ENCODE measurements around the gene RUNX3.

The RUNX3 gene

GRCh38 chr1:24928689-24929397 is 1.2 kb downstream of the RUNX3 start:
- DNase-seq = no peak

GRCh38 chr1:24927988-24928688 is 1.9 kb downstream of the RUNX3 start:
- DNase-seq = no peak

GRCh38 chr1:24927473-24927872 is 2.6 kb downstream of the RUNX3 start:
- DNase-seq = no peak

DNA sequence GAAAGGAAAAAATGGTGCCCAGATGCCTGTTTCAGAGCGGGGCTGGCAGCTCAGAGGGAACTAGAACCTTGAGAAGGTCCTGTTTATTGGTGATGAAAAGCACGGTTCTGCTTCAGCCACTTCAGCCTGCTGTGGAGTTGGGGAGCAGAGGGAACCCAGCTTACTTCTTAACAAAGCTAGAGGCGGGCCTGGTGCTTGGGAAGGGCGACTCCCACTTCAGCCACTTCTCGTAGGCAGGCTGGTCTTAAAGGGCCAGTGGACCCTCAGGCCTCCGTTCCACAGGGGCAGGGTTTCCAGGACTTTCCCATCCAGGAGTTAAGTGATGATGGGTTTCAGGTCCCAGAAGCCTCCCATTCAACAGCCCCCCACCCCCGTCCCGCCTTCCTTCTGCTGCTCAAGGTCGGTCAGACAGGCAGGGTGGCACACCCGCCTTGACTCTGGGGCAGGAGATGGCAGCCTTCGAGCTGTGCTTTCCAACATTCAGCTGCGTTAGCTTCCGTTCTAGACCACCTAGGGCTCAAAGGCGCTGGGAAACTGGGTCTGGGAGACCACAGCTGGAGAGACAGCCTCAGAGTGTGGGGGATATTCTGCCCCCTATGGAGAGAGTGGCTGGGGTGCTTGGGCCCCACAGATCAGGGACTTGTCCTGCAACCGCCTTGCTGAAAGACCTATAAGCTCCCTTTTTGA is 3.4 kb downstream of the RUNX3 start:
- no peak for DNase-seq

DNA sequence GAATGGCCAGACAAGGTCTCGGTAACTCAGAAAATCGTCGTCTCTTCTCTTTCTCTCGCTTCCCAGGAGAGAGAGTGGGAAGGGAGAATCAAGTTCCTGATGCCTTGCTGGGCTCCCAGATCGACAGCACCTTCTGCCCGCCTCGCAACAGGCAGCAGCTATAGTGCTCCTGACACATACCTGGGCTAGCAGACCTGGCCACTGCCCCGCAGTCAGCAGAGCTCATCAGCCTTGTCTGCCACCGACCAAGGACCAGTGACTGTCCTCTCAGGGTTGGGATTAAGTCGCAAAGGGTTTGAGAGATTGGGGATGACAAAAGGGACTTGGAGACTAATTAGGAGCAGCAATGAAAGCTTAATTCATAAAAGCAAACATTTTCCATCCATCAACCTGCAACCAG is 4.1 kb downstream of the RUNX3 start:
- no peak for DNase-seq

- DNase-seq = no peak
Observed at GRCh38 chr1:24925082-24925779, 4.8 kb downstream of the RUNX3 start.

GRCh38 chr1:24923485-24924113 is 6.5 kb downstream of the RUNX3 start:
- no peak for DNase-seq

DNA sequence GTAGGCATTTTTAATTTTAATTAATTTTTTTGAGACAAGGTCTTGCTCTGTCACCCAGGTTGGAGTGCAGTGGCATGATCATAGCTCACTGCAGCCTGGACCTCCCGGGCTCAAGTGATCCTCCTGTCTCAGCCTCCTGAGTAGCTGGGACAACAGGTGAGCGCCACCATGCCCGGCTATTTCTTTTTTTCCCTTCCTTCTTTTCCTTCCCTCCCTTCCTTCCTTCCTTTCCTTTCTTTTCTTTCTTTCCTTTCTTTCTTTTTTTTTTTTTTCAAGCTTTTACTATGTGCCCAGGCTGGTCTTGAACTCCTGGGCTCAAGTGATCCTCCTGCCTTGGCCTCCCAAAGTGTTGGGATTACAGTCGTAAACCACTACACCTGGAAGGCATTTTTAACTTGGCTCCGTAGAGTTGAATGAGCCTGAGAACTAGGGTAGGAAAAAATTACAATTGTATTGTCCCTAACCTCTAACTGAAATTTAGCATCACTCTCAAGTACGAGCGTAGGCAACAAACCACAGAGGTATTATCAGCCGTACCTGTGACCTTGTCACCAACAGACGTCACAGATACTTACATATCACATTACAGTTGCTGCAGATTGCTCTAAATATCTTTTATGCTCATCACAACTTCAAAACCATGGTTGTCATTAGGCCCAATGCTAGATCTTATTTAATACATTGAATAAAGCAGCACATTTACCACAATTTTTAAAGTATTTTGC is 8.0 kb downstream of the RUNX3 start:
- DNase-seq = no peak

DNA sequence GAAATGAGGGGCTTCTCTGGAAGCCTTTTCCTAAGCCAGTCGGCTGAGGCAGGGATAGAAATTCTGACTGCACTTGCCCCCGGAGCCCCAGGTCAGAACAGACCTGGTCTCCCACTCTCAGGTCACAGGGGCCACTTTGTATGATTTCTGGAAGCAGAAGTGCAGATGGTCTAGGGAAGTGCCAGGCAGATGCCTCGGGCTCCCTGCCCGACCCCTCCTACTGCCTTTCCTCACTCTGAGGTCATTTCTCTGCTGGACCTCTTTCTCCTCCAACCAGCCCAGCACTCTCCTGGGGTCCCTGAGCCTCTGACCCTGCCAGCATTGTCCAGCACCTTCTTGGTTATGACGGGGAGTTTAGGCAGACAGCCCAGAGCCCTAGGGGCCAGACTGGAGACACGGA is 8.7 kb downstream of the RUNX3 start:
- DNase-seq = no peak

- DNase-seq = no peak
Observed at GRCh38 chr1:24920533-24920925, 9.5 kb downstream of the RUNX3 start.

DNA sequence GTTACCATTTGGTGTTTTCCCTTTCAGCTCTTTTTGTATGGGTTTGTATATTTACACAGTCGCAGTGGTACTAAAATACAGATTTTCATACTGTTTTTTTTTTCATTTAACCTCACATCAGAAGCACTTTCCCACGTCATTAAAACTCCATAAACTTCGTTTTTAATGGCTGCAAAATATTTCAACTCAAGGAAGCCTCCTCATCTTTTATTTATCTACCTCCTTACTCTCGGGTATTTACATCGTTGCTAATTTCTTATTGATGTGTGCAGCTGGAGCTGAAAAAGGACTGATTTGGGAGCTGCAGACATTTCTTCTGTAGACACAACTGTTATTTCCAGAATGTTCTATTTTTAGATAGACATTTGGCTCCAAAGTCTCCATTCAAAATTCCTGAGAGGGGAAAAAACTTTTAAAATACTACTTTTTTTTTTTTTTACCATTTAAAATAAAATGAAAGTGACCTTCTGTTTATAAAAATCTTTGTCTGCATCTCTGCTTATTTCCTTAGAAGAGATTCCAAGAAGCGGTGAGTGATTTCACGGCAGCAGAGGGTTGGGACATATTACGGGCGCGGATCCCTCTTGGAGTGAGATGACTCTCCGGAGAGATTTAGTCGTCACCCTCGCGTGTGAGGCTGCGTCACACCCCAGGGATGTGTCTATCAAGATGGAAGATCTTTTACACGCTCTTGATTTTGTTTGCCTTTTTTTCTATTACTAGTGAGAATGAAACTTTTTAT is 10.1 kb downstream of the RUNX3 start:
- no peak for DNase-seq

- DNase-seq = no peak
Observed at GRCh38 chr1:24918995-24919605, 11.0 kb downstream of the RUNX3 start.

- DNase-seq = no peak
Observed at GRCh38 chr1:24918370-24918769, 11.7 kb downstream of the RUNX3 start.

- DNase-seq = no peak
Observed at GRCh38 chr1:24917327-24918074, 12.6 kb downstream of the RUNX3 start.

- DNase-seq = no peak
Observed at GRCh38 chr1:24915816-24916602, 14.1 kb downstream of the RUNX3 start.

- no peak for DNase-seq
Observed at GRCh38 chr1:24914226-24915069, 15.6 kb downstream of the RUNX3 start.

DNA sequence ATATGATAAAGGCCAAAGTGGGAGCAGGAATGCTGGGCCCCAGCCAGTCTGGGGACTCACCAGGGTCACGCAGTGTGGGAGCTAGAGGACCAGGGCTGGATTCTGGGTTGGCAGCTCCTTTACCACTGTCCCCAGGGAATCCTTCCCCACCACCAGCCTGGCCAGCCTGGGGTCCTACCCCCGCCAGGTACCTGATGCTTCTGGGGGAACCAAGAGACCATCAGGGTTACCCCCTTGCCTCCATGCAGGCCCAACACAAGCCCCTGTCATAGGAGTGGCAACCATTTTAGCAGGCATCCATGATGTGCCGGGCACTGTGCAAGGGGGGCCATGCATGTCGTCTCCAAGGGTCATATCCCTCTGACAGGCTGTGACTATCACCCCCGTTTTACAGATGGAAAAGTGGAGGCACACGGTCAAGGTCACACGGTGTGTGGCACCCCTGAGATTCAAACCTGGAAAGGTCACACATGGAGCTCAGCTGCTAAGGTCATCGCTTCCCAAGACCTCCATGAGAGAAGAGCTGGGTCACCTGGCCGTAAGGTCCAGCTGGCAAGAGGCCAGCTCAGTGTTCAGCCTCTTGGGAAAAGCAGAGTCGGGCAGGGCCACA is 16.4 kb downstream of the RUNX3 start:
- DNase-seq = no peak

GRCh38 chr1:24913274-24913604 is 16.8 kb downstream of the RUNX3 start:
- no peak for DNase-seq

Data from cerebellar nuclear complex (tissue), 1 donor.